ENCODE data around the gene GSTM3.

GSTM3 gene

GRCh38 chr1:109787211-109787844 lies 46.5 kb upstream of the GSTM3 start:
- no peak for TF ChIP-seq CTCF (IDR thresholded peaks at IDR 0.05; ENCODE audit: control insufficient read depth, insufficient read depth, low read depth, low read length, missing control alignments)
- H3K4me3 ChIP-seq (ENCODE audit: control insufficient read depth, low read depth, low read length), result no peak overlapping the region
- no peak for DNase-seq (ENCODE audit: low read depth)

GRCh38 chr1:109786531-109787021 lies 45.7 kb upstream of the GSTM3 start:
- no peak overlapping the region for H3K4me3 ChIP-seq (ENCODE audit: control insufficient read depth, low read depth, low read length)
- no peak for DNase-seq (ENCODE audit: low read depth)
- TF ChIP-seq CTCF (IDR thresholded peaks at IDR 0.05; ENCODE audit: control insufficient read depth, insufficient read depth, low read depth, low read length, missing control alignments), result no peak

- no peak overlapping the region for H3K4me3 ChIP-seq (ENCODE audit: control insufficient read depth, low read depth, low read length)
- no peak for DNase-seq (ENCODE audit: low read depth)
- TF ChIP-seq CTCF (IDR thresholded peaks at IDR 0.05; ENCODE audit: control insufficient read depth, insufficient read depth, low read depth, low read length, missing control alignments), result no peak
Measured at GRCh38 chr1:109786112-109786480, 45.3 kb upstream of the GSTM3 start.

GRCh38 chr1:109785446-109786111 lies 44.7 kb upstream of the GSTM3 start:
- H3K4me3 ChIP-seq (ENCODE audit: control insufficient read depth, low read depth, low read length), result no peak overlapping the region
- no peak for TF ChIP-seq CTCF (IDR thresholded peaks at IDR 0.05; ENCODE audit: control insufficient read depth, insufficient read depth, low read depth, low read length, missing control alignments)
- DNase-seq (ENCODE audit: low read depth), result no peak

- no peak overlapping the region for H3K4me3 ChIP-seq (ENCODE audit: control insufficient read depth, low read depth, low read length)
- DNase-seq (ENCODE audit: low read depth), result no peak
- no peak for TF ChIP-seq CTCF (IDR thresholded peaks at IDR 0.05; ENCODE audit: control insufficient read depth, insufficient read depth, low read depth, low read length, missing control alignments)
Measured at GRCh38 chr1:109784551-109785252, 43.9 kb upstream of the GSTM3 start.

- H3K4me3 ChIP-seq (ENCODE audit: control insufficient read depth, low read depth, low read length), result no peak overlapping the region
- TF ChIP-seq CTCF (IDR thresholded peaks at IDR 0.05; ENCODE audit: control insufficient read depth, insufficient read depth, low read depth, low read length, missing control alignments), result no peak
- DNase-seq (ENCODE audit: low read depth), result no peak
Measured at GRCh38 chr1:109783436-109783835, 42.6 kb upstream of the GSTM3 start.
